ENCODE data around the gene WASL.

DNA sequence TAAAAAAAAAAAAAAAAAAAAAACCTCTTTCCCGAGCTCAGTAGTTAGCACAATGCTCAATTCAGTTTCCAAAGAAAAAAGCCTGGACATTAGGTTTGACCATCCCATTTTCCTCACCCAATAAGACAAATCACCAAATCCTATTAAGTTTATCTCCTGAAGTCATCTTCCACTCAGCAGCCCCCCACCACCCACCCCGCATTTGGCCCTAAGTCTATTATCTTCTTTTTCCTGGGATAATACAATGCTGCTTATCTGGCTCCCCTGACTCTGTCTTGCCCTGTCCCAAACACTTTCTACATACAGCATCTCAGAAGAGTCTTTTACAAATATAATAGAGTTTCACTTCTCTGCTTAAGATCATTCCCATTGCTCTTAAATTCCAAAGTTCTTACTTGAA, 110.9 kb downstream of the WASL start:
- TF ChIP-seq, protein P1, sequence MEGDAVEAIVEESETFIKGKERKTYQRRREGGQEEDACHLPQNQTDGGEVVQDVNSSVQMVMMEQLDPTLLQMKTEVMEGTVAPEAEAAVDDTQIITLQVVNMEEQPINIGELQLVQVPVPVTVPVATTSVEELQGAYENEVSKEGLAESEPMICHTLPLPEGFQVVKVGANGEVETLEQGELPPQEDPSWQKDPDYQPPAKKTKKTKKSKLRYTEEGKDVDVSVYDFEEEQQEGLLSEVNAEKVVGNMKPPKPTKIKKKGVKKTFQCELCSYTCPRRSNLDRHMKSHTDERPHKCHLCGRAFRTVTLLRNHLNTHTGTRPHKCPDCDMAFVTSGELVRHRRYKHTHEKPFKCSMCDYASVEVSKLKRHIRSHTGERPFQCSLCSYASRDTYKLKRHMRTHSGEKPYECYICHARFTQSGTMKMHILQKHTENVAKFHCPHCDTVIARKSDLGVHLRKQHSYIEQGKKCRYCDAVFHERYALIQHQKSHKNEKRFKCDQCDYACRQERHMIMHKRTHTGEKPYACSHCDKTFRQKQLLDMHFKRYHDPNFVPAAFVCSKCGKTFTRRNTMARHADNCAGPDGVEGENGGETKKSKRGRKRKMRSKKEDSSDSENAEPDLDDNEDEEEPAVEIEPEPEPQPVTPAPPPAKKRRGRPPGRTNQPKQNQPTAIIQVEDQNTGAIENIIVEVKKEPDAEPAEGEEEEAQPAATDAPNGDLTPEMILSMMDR (IDR thresholded peaks at IDR 0.05; ENCODE audit: low read depth, low read length): no peak
- no peak for TF ChIP-seq EZH2phosphoT487 (IDR thresholded peaks at IDR 0.05; ENCODE audit: low read depth)
